HCT116 (cell line): ENCODE measurements around the gene NXN. TPM values are rescaled to one million over a fixed set of nuclear protein-coding genes. Genes with fewer than 3 reads are reported as not detected.

Experiments
- ATAC-seq: fragments of 200-7000 bp; cut with Tn5 transposase; 2 replicates; pipeline ENCODE4 v1.9.1; 2020; ENCODE audit warnings: mild to moderate bottlenecking, moderate library complexity
- BruUV-seq: library from RNA; stranded (reverse); fragments of 400-500 nt; replicated peaks from 2 replicates; lab custom pipeline; 2021; lab: Mats Ljungman, UMichigan
- CTCF ChIA-PET: fragments of 300-600 bp; sonication (Branson Sonifier 250); formaldehyde crosslinking; loops from one replicate; lab custom pipeline; 2021; ENCODE audit warnings: antibody characterized with exemption; lab: Charles Lee
- POLR2A ChIA-PET: fragments of 300-600, 350-600 bp; sonication (Branson Sonifier 250); formaldehyde crosslinking; loops from one replicate; lab custom pipeline; 2021; ENCODE audit warnings: antibody characterized with exemption; lab: Charles Lee
- RAD21 ChIA-PET, 2 experiments: fragments of 300-600 bp; sonication (Branson Sonifier 250); formaldehyde crosslinking; loops; one replicate each; lab custom pipeline; 2023; ENCODE audit warnings: low total read pairs in 2 of 2; ENCODE audit not compliant: uncharacterized antibody in 2 of 2, unreplicated experiment in 2 of 2, low non-redundant PET in 1 of 2; lab: Charles Lee
- DNase-seq: peaks from one replicate; pipeline ENCODE4 v3.0.0-alpha.2; 2010; ENCODE audit warnings: low read depth, low spot score
- H2AFZ ChIP-seq: fragments of 200-600 bp; shearing (Covaris generic), sonication (generic); 2 replicates; pipeline ENCODE4 v1.6.1; 2017; ENCODE audit warnings: low read depth, mixed run types, mixed read lengths, antibody characterized with exemption, low read length; ENCODE audit not compliant: poor library complexity, severe bottlenecking
- H3K27ac ChIP-seq: 2 replicates; pipeline ENCODE4 v1.5.1; 2012; ENCODE audit warnings: low read depth, low read length
- H3K27me3 ChIP-seq: fragments of 200-600 bp; sonication (generic); 2 replicates; pipeline ENCODE4 v1.6.1; 2016; ENCODE audit warnings: mixed run types, low read length, mixed read lengths; ENCODE audit not compliant: insufficient read depth
- H3K36me3 ChIP-seq, 2 experiments: fragments of 200-500 bp in 1 of 2; fragments of 200-600 bp in 1 of 2; sonication (Bioruptor generic) in 1 of 2; sonication (generic) in 1 of 2; 2 replicates each; pipeline versions ENCODE4 v1.5.1 to v1.6.1; 2014 to 2016; ENCODE audit warnings: low read length in 2 of 2, inconsistent platforms in 1 of 2, mixed read lengths in 1 of 2, mixed run types in 1 of 2; ENCODE audit not compliant: insufficient read depth in 2 of 2, control insufficient read depth in 1 of 2
- H3K4me1 ChIP-seq, 2 experiments: fragments of 200-600 bp in 1 of 2; sonication (generic) in 1 of 2; 2 replicates each; pipeline versions ENCODE4 v1.5.1 to v1.6.1; 2012 to 2017; ENCODE audit warnings: low read length in 2 of 2, inconsistent platforms in 1 of 2, mild to moderate bottlenecking in 1 of 2, mixed read lengths in 1 of 2, mixed run types in 1 of 2, moderate library complexity in 1 of 2; ENCODE audit not compliant: insufficient read depth in 2 of 2, control insufficient read depth in 1 of 2
- H3K4me2 ChIP-seq: fragments of 200-600 bp; sonication (generic); 2 replicates; pipeline ENCODE4 v1.6.1; 2017; ENCODE audit warnings: mixed run types, low read length, mixed read lengths
- H3K4me3 ChIP-seq, 2 experiments: fragments of 200-600 bp in 1 of 2; sonication (generic) in 1 of 2; replicated peaks in 1 of 2; 2 replicates each; pipeline ENCODE4 v1.5.1; 2011 to 2016; ENCODE audit warnings: low read length in 2 of 2, control low read depth in 1 of 2, low read depth in 1 of 2, mild to moderate bottlenecking in 1 of 2, mixed read lengths in 1 of 2, mixed run types in 1 of 2
- H3K79me2 ChIP-seq: fragments of 200-600 bp; sonication (generic); 2 replicates; pipeline ENCODE4 v1.6.1; 2017; ENCODE audit warnings: mild to moderate bottlenecking, mixed run types, low read length, moderate library complexity, mixed read lengths; ENCODE audit not compliant: insufficient read depth
- H3K9ac ChIP-seq: fragments of 200-600 bp; sonication (generic); 2 replicates; pipeline ENCODE4 v1.6.1; 2016; ENCODE audit warnings: low read length, mixed read lengths
- H3K9me2 ChIP-seq: fragments of 200-600 bp; sonication (generic), shearing (Covaris generic); 2 replicates; pipeline ENCODE4 v1.6.1; 2017; ENCODE audit warnings: mixed run types, mild to moderate bottlenecking, moderate library complexity; ENCODE audit not compliant: insufficient read depth
- H3K9me3 ChIP-seq, 2 experiments: fragments of 200-500 bp in 1 of 2; fragments of 200-600 bp in 1 of 2; sonication (Bioruptor generic) in 1 of 2; sonication (generic) in 1 of 2; 2 replicates each; pipeline ENCODE4 v1.6.1; 2014 to 2017; ENCODE audit warnings: low read length in 2 of 2, mixed read lengths in 2 of 2, inconsistent platforms in 1 of 2, low read depth in 1 of 2, mild to moderate bottlenecking in 1 of 2, mixed run types in 1 of 2, moderate library complexity in 1 of 2; ENCODE audit not compliant: control insufficient read depth in 1 of 2, insufficient read depth in 1 of 2
- H4K20me1 ChIP-seq: fragments of 200-600 bp; sonication (generic), shearing (Covaris generic); 2 replicates; pipeline ENCODE4 v1.6.1; 2017; ENCODE audit warnings: mixed run types, mild to moderate bottlenecking, moderate library complexity; ENCODE audit not compliant: insufficient read depth
- CBX3 ChIP-seq: IDR thresholded peaks from 2 replicates; pipeline ENCODE4 v1.6.1; 2012; ENCODE audit warnings: low read depth
- CEBPB ChIP-seq: IDR thresholded peaks from 2 replicates; pipeline ENCODE4 v1.6.1; 2012; ENCODE audit warnings: low read depth
- EGR1 ChIP-seq: IDR thresholded peaks from 2 replicates; pipeline ENCODE4 v1.6.1; 2012; ENCODE audit warnings: low read depth
- EZH2 ChIP-seq: fragments of 200-600 bp; sonication (generic); IDR thresholded peaks from 2 replicates; pipeline ENCODE4 v1.6.1; 2017; ENCODE audit warnings: antibody characterized with exemption, mixed run types
- FOSL1 ChIP-seq: IDR thresholded peaks from 2 replicates; pipeline ENCODE4 v1.6.1; 2012; ENCODE audit warnings: low read depth
- POLR2AphosphoS5 ChIP-seq: IDR thresholded peaks from 2 replicates; pipeline ENCODE4 v1.6.1; 2011; ENCODE audit warnings: mild to moderate bottlenecking, low read depth, low read length, moderate library complexity
- RAD21 ChIP-seq: IDR thresholded peaks from 2 replicates; pipeline ENCODE4 v1.6.1; 2012; ENCODE audit warnings: low read depth, mild to moderate bottlenecking
- SIN3A ChIP-seq: IDR thresholded peaks from 2 replicates; pipeline ENCODE4 v1.6.1; 2012; ENCODE audit warnings: low read depth
- SP1 ChIP-seq: IDR thresholded peaks from 2 replicates; pipeline ENCODE4 v1.6.1; 2012; ENCODE audit warnings: low read depth
- SRF ChIP-seq: IDR thresholded peaks from 2 replicates; pipeline ENCODE4 v1.6.1; 2012; ENCODE audit warnings: low read depth
- TCF7L2 ChIP-seq: IDR thresholded peaks from 2 replicates; pipeline ENCODE4 v1.7.0; 2011; ENCODE audit warnings: borderline replicate concordance, inconsistent platforms; ENCODE audit not compliant: insufficient read depth, insufficient read length; ENCODE audit errors: extremely low read depth
- YY1 ChIP-seq: IDR thresholded peaks from 2 replicates; pipeline ENCODE4 v1.6.1; 2011; ENCODE audit warnings: low read length, low read depth, moderate library complexity, mild to moderate bottlenecking; ENCODE audit not compliant: insufficient replicate concordance; ENCODE audit errors: extremely low read depth
- ZFX ChIP-seq: fragments of 450-650 bp; IDR thresholded peaks from 2 replicates; pipeline ENCODE4 v1.6.1; 2017
- intact Hi-C: fragments of 100-400 bp; cut with micrococcal nuclease; formaldehyde crosslinking; loops from 2 replicates; pipeline ENCODE4 v1.10.0; 2022
- total RNA-seq: library from RNA; stranded (reverse); gene quantifications from one replicate; pipeline ENCODE4 v1.2.1, GENCODE V29; 2021; ENCODE audit not compliant: unreplicated experiment
- TF ChIP-seq, protein P1 (sequence below), 3 experiments: fragments of 200-600 bp in 1 of 3; sonication (generic) in 1 of 3; IDR thresholded peaks in 2 of 3; conservative IDR thresholded peaks in 1 of 3; 2 replicates each; pipeline ENCODE4 v1.5.1; 2012 to 2017; ENCODE audit warnings: low read depth in 2 of 3, low read length in 2 of 3, antibody characterized with exemption in 1 of 3, borderline replicate concordance in 1 of 3, control low read depth in 1 of 3, mild to moderate bottlenecking in 1 of 3, mixed read lengths in 1 of 3, mixed run types in 1 of 3, moderate library complexity in 1 of 3; ENCODE audit not compliant: insufficient read depth in 1 of 3
- TF ChIP-seq, protein P2 (sequence below): IDR thresholded peaks from 2 replicates; pipeline ENCODE4 v1.6.1; 2011; ENCODE audit warnings: mild to moderate bottlenecking, low read length, moderate library complexity; ENCODE audit not compliant: insufficient replicate concordance; ENCODE audit errors: extremely low read depth
- TF ChIP-seq, protein P3 (sequence below): IDR thresholded peaks from 2 replicates; pipeline ENCODE4 v1.6.1; 2012
- TF ChIP-seq, protein P4 (sequence below): IDR thresholded peaks from 2 replicates; pipeline ENCODE4 v1.6.1; 2012
- TF ChIP-seq, protein P5 (sequence below): IDR thresholded peaks from 2 replicates; pipeline ENCODE4 v1.6.1; 2012; ENCODE audit warnings: low read depth

NXN gene
- total RNA-seq, 1 experiment from 2014 or later: 83.7 TPM

DNA sequence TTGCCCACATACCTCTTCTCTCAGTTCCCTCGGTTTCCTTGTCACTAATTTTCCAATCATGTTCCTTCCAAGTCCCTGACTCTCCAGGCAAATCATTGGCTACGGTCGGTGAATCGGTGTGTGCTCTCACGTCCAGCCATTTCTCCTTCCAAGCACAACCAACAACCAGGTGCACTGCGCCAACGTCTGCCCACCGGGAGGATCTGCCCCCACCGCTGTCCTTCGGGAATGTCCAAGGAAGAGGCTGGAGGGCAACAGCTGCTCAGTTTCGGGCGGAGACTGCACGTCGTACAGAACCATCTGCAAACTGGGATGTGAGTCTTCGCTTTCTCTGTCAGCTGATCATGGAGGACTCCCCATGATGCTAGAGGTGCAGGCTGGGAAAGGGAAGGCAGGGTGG lies 8.4 kb upstream of the NXN start:
- intact Hi-C loops: no loop called here
- RAD21 ChIA-PET: no interaction called here
- Histone ChIP-seq H2AFZ (no peak overlapping the region), H3K79me2 (no peaks in the 10 kb centered on the region)
- TF ChIP-seq, protein P1, sequence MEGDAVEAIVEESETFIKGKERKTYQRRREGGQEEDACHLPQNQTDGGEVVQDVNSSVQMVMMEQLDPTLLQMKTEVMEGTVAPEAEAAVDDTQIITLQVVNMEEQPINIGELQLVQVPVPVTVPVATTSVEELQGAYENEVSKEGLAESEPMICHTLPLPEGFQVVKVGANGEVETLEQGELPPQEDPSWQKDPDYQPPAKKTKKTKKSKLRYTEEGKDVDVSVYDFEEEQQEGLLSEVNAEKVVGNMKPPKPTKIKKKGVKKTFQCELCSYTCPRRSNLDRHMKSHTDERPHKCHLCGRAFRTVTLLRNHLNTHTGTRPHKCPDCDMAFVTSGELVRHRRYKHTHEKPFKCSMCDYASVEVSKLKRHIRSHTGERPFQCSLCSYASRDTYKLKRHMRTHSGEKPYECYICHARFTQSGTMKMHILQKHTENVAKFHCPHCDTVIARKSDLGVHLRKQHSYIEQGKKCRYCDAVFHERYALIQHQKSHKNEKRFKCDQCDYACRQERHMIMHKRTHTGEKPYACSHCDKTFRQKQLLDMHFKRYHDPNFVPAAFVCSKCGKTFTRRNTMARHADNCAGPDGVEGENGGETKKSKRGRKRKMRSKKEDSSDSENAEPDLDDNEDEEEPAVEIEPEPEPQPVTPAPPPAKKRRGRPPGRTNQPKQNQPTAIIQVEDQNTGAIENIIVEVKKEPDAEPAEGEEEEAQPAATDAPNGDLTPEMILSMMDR (IDR thresholded peaks at IDR 0.05 in 2 of 3, conservative IDR thresholded peaks at IDR 0.05 in 1 of 3; ENCODE audit: borderline replicate concordance in 1 of 3, insufficient read depth in 1 of 3, low read depth in 2 of 3, low read length in 2 of 3): no peak
- TF ChIP-seq, protein P2, sequence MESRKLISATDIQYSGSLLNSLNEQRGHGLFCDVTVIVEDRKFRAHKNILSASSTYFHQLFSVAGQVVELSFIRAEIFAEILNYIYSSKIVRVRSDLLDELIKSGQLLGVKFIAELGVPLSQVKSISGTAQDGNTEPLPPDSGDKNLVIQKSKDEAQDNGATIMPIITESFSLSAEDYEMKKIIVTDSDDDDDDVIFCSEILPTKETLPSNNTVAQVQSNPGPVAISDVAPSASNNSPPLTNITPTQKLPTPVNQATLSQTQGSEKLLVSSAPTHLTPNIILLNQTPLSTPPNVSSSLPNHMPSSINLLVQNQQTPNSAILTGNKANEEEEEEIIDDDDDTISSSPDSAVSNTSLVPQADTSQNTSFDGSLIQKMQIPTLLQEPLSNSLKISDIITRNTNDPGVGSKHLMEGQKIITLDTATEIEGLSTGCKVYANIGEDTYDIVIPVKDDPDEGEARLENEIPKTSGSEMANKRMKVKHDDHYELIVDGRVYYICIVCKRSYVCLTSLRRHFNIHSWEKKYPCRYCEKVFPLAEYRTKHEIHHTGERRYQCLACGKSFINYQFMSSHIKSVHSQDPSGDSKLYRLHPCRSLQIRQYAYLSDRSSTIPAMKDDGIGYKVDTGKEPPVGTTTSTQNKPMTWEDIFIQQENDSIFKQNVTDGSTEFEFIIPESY: no peak
- TF ChIP-seq EZH2: no peak
- TF ChIP-seq, protein P3, sequence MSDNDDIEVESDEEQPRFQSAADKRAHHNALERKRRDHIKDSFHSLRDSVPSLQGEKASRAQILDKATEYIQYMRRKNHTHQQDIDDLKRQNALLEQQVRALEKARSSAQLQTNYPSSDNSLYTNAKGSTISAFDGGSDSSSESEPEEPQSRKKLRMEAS: no peak
- no peak for TF ChIP-seq SRF
- TF ChIP-seq FOSL1: no peak
- no peak for TF ChIP-seq CBX3
- no peak for TF ChIP-seq ZFX
- TF ChIP-seq, protein P4, sequence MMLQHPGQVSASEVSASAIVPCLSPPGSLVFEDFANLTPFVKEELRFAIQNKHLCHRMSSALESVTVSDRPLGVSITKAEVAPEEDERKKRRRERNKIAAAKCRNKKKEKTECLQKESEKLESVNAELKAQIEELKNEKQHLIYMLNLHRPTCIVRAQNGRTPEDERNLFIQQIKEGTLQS: no peak
- TF ChIP-seq TCF7L2: no peak
- TF ChIP-seq CEBPB: no peak
- TF ChIP-seq RAD21: no peak
- TF ChIP-seq POLR2AphosphoS5: no peak
- no peak for TF ChIP-seq YY1
- TF ChIP-seq, protein P5, sequence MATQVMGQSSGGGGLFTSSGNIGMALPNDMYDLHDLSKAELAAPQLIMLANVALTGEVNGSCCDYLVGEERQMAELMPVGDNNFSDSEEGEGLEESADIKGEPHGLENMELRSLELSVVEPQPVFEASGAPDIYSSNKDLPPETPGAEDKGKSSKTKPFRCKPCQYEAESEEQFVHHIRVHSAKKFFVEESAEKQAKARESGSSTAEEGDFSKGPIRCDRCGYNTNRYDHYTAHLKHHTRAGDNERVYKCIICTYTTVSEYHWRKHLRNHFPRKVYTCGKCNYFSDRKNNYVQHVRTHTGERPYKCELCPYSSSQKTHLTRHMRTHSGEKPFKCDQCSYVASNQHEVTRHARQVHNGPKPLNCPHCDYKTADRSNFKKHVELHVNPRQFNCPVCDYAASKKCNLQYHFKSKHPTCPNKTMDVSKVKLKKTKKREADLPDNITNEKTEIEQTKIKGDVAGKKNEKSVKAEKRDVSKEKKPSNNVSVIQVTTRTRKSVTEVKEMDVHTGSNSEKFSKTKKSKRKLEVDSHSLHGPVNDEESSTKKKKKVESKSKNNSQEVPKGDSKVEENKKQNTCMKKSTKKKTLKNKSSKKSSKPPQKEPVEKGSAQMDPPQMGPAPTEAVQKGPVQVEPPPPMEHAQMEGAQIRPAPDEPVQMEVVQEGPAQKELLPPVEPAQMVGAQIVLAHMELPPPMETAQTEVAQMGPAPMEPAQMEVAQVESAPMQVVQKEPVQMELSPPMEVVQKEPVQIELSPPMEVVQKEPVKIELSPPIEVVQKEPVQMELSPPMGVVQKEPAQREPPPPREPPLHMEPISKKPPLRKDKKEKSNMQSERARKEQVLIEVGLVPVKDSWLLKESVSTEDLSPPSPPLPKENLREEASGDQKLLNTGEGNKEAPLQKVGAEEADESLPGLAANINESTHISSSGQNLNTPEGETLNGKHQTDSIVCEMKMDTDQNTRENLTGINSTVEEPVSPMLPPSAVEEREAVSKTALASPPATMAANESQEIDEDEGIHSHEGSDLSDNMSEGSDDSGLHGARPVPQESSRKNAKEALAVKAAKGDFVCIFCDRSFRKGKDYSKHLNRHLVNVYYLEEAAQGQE: no peak
- TF ChIP-seq EGR1: no peak
- no peak for TF ChIP-seq SP1
- TF ChIP-seq SIN3A: no peak
- TF ChIP-seq, all 23 proteins: peak for 0
- ChIA-PET POLR2A (no interaction called here), CTCF (interaction anchor here (1.0 kb wide), 1 partner anchor 9 kb away, joined by 3 read pairs; the partner anchor contains the start of gene TIMM22)
- Histone ChIP-seq H3K27me3 (no peaks in the 10 kb centered on the region), H3K27ac (no peak overlapping the region), H3K36me3 (no peaks in the 10 kb centered on the region), H3K4me3 (no peak overlapping the region), H4K20me1 (no peaks in the 10 kb centered on the region), H3K9me2 (no peaks in the 10 kb centered on the region), H3K4me2 (no peak overlapping the region), H3K9ac (no peak overlapping the region), H3K9me3 (no peaks in the 10 kb centered on the region), H3K4me1 (no peaks in the 10 kb centered on the region)
- no peak for ATAC-seq
- no peak for DNase-seq
- BruUV-seq: no TSS peak
